Cardiac muscle cell (in vitro differentiated cells and primary cell): ENCODE measurements around the gene UGGT2. TPM values are rescaled to one million over a fixed set of nuclear protein-coding genes. Genes with fewer than 3 reads are reported as not detected.

Experiments used
- DNase-seq, 2 donors: peaks; one replicate each; pipeline versions ENCODE4 v3.0.0 to v3.0.0-alpha.2; 2010 to 2017; ENCODE audit warnings: low read depth in 1 of 2, low spot score in 1 of 2
- H3K27ac ChIP-seq: fragments of 200-600 bp; sonication (generic); 2 replicates; pipeline ENCODE4 v1.5.1; 2016
- H3K27me3 ChIP-seq: fragments of 200-600 bp; sonication (generic); 2 replicates; pipeline ENCODE4 v1.6.0; 2016; ENCODE audit warnings: control low read depth
- H3K36me3 ChIP-seq: fragments of 200-600 bp; sonication (generic); 2 replicates; pipeline ENCODE4 v1.5.1; 2016; ENCODE audit warnings: control low read depth
- H3K4me1 ChIP-seq: fragments of 200-600 bp; sonication (generic); 2 replicates; pipeline ENCODE4 v1.8.1; 2017; ENCODE audit warnings: low read depth, mild to moderate bottlenecking, mixed run types
- H3K4me3 ChIP-seq: fragments of 200-600 bp; sonication (generic); 2 replicates; pipeline ENCODE4 v1.5.1; 2016; ENCODE audit warnings: mild to moderate bottlenecking
- H3K9me3 ChIP-seq: fragments of 200-600 bp; sonication (generic); 2 replicates; pipeline ENCODE4 v1.5.1; 2017; ENCODE audit warnings: low read depth, mild to moderate bottlenecking, control low read depth
- CTCF ChIP-seq: IDR thresholded peaks from 2 replicates; pipeline ENCODE4 v1.5.1; 2012; ENCODE audit warnings: low read depth, mild to moderate bottlenecking, low read length
- polyA plus RNA-seq: library from polyadenylated mRNA; unstranded; fragments of >200 nt; fragmentation: Nextera tagmentation; extraction: Ambion mirVana; gene quantifications from 2 replicates; pipeline ENCODE4 v1.2.1, GENCODE V29; 2016
- total RNA-seq: library from RNA; depleted of rRNA; stranded (reverse); fragments of >200 nt; gene quantifications from 2 replicates; pipeline ENCODE4 v1.2.3, GENCODE V29; 2016

The UGGT2 gene
- total and polyA plus RNA-seq, 2 experiments from 2014 or later, result 23.3 to 43.6 TPM

DNA sequence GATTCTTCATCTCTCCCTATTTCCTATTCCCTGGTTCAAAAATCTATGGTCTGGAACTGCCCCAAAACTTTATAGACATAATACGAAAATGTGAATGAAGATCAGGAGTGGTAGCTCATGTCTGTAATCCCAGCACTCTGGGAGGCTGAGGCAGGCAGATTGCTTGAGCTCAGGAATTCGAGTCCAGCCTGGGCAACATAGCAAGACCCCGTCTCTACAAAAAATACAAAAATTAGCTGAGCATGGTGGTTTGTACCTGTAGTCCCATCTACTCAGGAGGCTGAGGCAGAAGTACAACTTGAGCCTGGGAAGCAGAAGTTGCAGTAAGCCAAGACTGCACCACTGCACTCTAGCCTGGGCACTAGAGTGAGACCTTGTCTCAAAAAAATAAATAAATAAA lies 35.1 kb downstream of the UGGT2 start:
- DNase-seq, result no peak
- H3K27ac ChIP-seq, result no peak overlapping the region
- H3K4me3 ChIP-seq, result no peak overlapping the region
- no peaks in the 10 kb centered on the region for H3K36me3 ChIP-seq
- no peaks in the 10 kb centered on the region for H3K9me3 ChIP-seq
- no peak for TF ChIP-seq CTCF
- no peaks in the 10 kb centered on the region for H3K4me1 ChIP-seq
- H3K27me3 ChIP-seq, result no peaks in the 10 kb centered on the region

DNA sequence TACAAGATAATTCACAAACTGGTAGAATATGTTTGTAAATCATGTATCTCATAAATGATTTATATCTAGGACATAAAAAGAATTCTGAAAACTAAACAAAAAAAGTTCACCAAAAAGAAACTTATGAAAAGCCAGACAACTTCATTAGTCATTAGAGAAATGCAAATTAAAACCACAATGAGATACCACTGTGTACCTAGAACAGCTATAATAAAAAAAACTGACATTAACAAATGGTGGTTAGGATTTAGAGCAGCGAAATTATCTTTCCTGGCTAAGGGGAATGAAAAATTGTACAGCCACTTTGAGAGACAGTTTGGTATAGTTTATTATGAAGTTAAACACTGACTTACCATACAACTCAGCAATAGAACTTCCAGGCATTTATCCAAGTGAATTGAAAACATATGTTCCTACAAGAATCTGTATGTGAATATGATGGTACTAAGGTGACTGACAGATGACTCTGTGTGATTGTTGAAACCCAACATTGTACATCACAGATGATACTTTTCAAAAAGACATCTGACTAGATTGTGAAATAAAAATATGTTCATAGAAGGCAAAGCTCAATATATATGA lies 41.8 kb downstream of the UGGT2 start:
- Histone ChIP-seq H3K27me3 (no peaks in the 10 kb centered on the region), H3K4me1 (no peaks in the 10 kb centered on the region), H3K4me3 (no peak overlapping the region), H3K27ac (no peak overlapping the region), H3K9me3 (no peaks in the 10 kb centered on the region), H3K36me3 (no peaks in the 10 kb centered on the region)
- peak in 1 of 2 donors; percentile 4 for DNase-seq
- no peak for TF ChIP-seq CTCF

DNA sequence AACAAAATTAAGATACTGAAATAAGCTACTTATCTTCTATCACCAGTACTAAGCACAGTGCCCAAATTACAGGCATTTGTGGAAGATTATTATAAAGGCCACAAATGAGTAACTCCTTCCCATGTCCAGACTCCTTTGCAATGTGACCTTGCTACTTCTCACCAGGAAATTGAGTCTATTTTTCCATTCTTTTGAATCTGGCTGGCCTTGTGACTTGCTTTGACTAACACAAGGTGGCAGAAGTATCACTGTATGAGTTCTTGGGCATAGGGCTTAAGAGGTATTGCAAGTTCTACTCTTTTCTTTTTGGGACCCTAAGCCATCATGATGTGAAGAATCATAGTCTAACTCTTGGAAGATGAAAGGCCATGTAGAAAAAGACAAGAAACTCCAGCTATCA lies 49.9 kb downstream of the UGGT2 start:
- H3K9me3 ChIP-seq, result no peaks in the 10 kb centered on the region
- H3K36me3 ChIP-seq, result no peaks in the 10 kb centered on the region
- H3K4me1 ChIP-seq, result no peaks in the 10 kb centered on the region
- TF ChIP-seq CTCF, result peak; percentile 19
- H3K27ac ChIP-seq, result no peak overlapping the region
- H3K4me3 ChIP-seq, result no peak overlapping the region
- H3K27me3 ChIP-seq, result no peaks in the 10 kb centered on the region
- DNase-seq, result peak in 1 of 2 donors; percentile 29

- Histone ChIP-seq H3K36me3 (no peaks in the 10 kb centered on the region), H3K9me3 (no peaks in the 10 kb centered on the region), H3K27me3 (no peaks in the 10 kb centered on the region), H3K27ac (no peak overlapping the region), H3K4me3 (no peak overlapping the region), H3K4me1 (no peaks in the 10 kb centered on the region)
- no peak for TF ChIP-seq CTCF
- DNase-seq, result no peak
Measured at GRCh38 chr13:96002322-96003131, 50.7 kb downstream of the UGGT2 start.

DNA sequence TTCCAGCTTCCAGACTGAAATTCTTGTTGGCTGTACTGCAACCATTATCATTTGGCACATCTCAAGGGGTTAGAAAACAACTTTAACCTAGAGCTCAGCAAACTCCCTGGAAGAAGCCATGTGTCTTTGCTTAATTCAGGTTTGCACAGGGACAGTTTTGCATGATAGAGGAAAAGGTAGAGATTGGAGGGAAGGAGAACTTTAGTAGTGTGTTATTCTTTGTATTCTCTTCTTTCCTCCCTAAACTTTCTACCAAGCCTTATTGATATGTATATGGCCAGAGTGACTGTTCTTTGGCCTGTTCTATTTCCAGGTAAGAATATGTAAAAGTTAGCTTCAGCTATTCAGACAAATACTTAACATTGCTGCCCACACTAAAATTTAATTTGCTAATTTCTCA lies 53.1 kb downstream of the UGGT2 start:
- DNase-seq, result no peak
- no peak for TF ChIP-seq CTCF
- H3K36me3 ChIP-seq, result no peaks in the 10 kb centered on the region
- H3K4me1 ChIP-seq, result no peaks in the 10 kb centered on the region
- no peak overlapping the region for H3K27ac ChIP-seq
- H3K27me3 ChIP-seq, result no peaks in the 10 kb centered on the region
- H3K9me3 ChIP-seq, result no peaks in the 10 kb centered on the region
- no peak overlapping the region for H3K4me3 ChIP-seq
